Heart left ventricle (tissue), 13 donors: ENCODE measurements around the gene KANSL1.

ENCODE experiments used
- POLR2A ChIP-seq, 2 donors: fragments of 450-650 bp; IDR thresholded peaks; one replicate each; pipeline ENCODE4 v1.6.1; 2017; ENCODE audit warnings: antibody characterized with exemption in 2 of 2, mild to moderate bottlenecking in 2 of 2, moderate library complexity in 2 of 2
- TF ChIP-seq, protein P1 (sequence below), 12 donors: fragments of 200-600 bp; sonication (generic) in 4 of 12; IDR thresholded peaks; one replicate each; pipeline versions ENCODE4 v1.5.0 to v1.8.0; 2018 to 2022; ENCODE audit warnings: antibody characterized with exemption in 12 of 12, mild to moderate bottlenecking in 5 of 12
- donor health status: ischemic (EF 13 %, LVEDD 7.1; RV severe dilation, severe dysfunction).
- donor health status: DM: no; HTN: yes; CAD: no.
- donor health status: DM: no; HTN: no; CAD: no.
- donor health status: ischemic (EF 25% LVEDD 6.9; RV normal size, moderate dysfunction).
- donor health status: ischemic (EF 25% LVEDD 5.7; RV mildly dilated, moderate dysfunction).
- donor health status: ischemic (EF 35%, LVEDD 5.7; RV mildly dilated, moderate dysfunction).
- donor health status: nonischemic (EF 11% LVEDD 7.7; RV severe dilation, severe dysfunction).
- donor health status: DM: yes; HTN: yes; CAD: no.
- donor health status: PGD.
- donor health status: ischemic (EF 29% LVEDD 5.4; RV normal size, mild dysfunction).
- donor health status: nonischemic (EF 23%, LVEDD 6.1; RV moderate dilation, normal function).

DNA sequence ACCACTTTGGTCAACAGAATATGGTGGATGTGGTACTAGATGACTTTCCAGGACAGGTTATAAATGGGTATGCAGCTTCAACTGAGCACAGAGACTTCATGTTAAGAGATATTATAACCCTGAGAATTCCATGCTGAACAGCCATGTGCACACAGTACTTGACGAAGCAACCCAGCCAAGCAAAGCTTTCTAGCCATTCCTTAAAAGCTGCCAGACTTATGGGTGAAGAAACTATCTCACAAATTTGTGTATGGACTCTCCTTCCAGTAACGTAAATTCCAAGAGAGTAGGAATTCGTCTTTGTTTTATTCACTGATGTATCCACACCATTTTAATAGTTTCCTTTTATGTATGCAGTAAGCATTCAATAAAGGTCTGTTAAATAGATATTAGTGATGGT is 76.1 kb downstream of the KANSL1 start:
- TF ChIP-seq, protein P1, sequence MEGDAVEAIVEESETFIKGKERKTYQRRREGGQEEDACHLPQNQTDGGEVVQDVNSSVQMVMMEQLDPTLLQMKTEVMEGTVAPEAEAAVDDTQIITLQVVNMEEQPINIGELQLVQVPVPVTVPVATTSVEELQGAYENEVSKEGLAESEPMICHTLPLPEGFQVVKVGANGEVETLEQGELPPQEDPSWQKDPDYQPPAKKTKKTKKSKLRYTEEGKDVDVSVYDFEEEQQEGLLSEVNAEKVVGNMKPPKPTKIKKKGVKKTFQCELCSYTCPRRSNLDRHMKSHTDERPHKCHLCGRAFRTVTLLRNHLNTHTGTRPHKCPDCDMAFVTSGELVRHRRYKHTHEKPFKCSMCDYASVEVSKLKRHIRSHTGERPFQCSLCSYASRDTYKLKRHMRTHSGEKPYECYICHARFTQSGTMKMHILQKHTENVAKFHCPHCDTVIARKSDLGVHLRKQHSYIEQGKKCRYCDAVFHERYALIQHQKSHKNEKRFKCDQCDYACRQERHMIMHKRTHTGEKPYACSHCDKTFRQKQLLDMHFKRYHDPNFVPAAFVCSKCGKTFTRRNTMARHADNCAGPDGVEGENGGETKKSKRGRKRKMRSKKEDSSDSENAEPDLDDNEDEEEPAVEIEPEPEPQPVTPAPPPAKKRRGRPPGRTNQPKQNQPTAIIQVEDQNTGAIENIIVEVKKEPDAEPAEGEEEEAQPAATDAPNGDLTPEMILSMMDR (IDR thresholded peaks at IDR 0.05), result no peak
- TF ChIP-seq POLR2A (IDR thresholded peaks at IDR 0.05), result no peak
